Vagina (tissue), 2 donors: ENCODE results near the gene KLHL5. TPM values are rescaled to one million over a fixed set of nuclear protein-coding genes. Genes with fewer than 3 reads are reported as not detected.

Experiments
- DNase-seq, 2 donors: peaks; one replicate each; pipeline ENCODE4 v3.0.0-alpha.2; 2017; ENCODE audit errors: extremely low spot score in 2 of 2
- H3K27ac ChIP-seq: fragments of 200-600 bp; sonication (generic); one replicate; pipeline ENCODE4 v1.5.1; 2019
- H3K27me3 ChIP-seq: fragments of 200-600 bp; sonication (generic); one replicate; pipeline ENCODE4 v1.5.1; 2019
- H3K36me3 ChIP-seq, 2 donors: fragments of 200-600 bp; sonication (generic); one replicate each; pipeline ENCODE4 v1.5.1; 2017 to 2019
- H3K4me1 ChIP-seq: fragments of 200-600 bp; sonication (generic); one replicate; pipeline ENCODE4 v1.5.1; 2019
- H3K4me3 ChIP-seq, 2 donors: fragments of 200-600 bp; sonication (generic); 1 replicate in 1 of 2; 2 replicates in 1 of 2; pipeline ENCODE4 v1.5.1; 2016 to 2019
- H3K9me3 ChIP-seq: fragments of 200-600 bp; sonication (generic); one replicate; pipeline ENCODE4 v1.5.1; 2019
- POLR2A ChIP-seq, 2 donors: fragments of 450-650 bp; IDR thresholded peaks; one replicate each; pipeline ENCODE4 v1.6.1; 2017; ENCODE audit warnings: antibody characterized with exemption in 2 of 2, mild to moderate bottlenecking in 2 of 2, moderate library complexity in 2 of 2
- POLR2AphosphoS5 ChIP-seq, 2 donors: sonication (generic); formaldehyde crosslinking; IDR thresholded peaks; one replicate each; pipeline ENCODE4 v1.9.0; 2017; ENCODE audit warnings: antibody characterized with exemption in 2 of 2, mild to moderate bottlenecking in 2 of 2, low read depth in 1 of 2; ENCODE audit not compliant: insufficient read depth in 1 of 2
- intact Hi-C: fragments of 100-400 bp; cut with DNase I; formaldehyde crosslinking; loops from one replicate; pipeline ENCODE4 v1.15.1; 2023
- total RNA-seq: library from RNA; depleted of rRNA; stranded (reverse); fragments of >200 nt; gene quantifications from one replicate; pipeline ENCODE4 v1.2.3, GENCODE V29; 2016
- TF ChIP-seq, protein P1 (sequence below), 3 experiments: fragments of 450-650 bp in 2 of 3; fragments of 200-600 bp in 1 of 3; sonication (generic) in 1 of 3; IDR thresholded peaks; one replicate each; pipeline ENCODE4 v1.5.1; 2017 to 2019; ENCODE audit warnings: antibody characterized with exemption in 3 of 3, mild to moderate bottlenecking in 2 of 3, moderate library complexity in 2 of 3

KLHL5 gene
- total RNA-seq, 1 donor from 2014 or later = 27.0 TPM

DNA sequence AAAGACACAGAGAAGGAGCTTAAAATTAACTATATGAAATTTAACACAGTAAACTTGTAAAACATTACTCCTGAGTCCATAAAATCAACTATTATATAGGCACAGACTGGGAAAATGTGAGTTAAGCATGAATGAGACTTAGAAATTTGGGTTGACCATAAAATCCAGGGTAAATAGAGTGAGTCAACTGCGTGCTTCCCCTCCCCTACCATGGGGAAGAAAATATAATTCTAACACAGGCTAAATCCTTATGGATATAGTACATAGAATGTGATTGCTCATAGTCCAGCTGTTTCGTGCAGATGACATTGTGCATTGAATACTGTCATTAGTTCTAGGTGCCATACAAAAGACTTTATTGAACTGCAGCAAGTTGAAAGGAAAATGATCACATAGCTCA is 42.2 kb downstream of the KLHL5 start:
- H3K4me3 ChIP-seq = no peak overlapping the region
- intact Hi-C loops = no loop called here
- H3K27ac ChIP-seq = no peak overlapping the region
- peaks cover 0 to 12% of the 10 kb centered on the region in 2 donors for H3K36me3 ChIP-seq
- no peaks in the 10 kb centered on the region for H3K27me3 ChIP-seq
- TF ChIP-seq, protein P1, sequence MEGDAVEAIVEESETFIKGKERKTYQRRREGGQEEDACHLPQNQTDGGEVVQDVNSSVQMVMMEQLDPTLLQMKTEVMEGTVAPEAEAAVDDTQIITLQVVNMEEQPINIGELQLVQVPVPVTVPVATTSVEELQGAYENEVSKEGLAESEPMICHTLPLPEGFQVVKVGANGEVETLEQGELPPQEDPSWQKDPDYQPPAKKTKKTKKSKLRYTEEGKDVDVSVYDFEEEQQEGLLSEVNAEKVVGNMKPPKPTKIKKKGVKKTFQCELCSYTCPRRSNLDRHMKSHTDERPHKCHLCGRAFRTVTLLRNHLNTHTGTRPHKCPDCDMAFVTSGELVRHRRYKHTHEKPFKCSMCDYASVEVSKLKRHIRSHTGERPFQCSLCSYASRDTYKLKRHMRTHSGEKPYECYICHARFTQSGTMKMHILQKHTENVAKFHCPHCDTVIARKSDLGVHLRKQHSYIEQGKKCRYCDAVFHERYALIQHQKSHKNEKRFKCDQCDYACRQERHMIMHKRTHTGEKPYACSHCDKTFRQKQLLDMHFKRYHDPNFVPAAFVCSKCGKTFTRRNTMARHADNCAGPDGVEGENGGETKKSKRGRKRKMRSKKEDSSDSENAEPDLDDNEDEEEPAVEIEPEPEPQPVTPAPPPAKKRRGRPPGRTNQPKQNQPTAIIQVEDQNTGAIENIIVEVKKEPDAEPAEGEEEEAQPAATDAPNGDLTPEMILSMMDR (IDR thresholded peaks at IDR 0.05) = no peak
- no peak for TF ChIP-seq POLR2AphosphoS5 (IDR thresholded peaks at IDR 0.05; ENCODE audit: insufficient read depth in 1 of 2, low read depth in 1 of 2)
- TF ChIP-seq POLR2A (IDR thresholded peaks at IDR 0.05) = no peak
- no peaks in the 10 kb centered on the region for H3K9me3 ChIP-seq
- H3K4me1 ChIP-seq = no peaks in the 10 kb centered on the region
- DNase-seq = no peak

DNA sequence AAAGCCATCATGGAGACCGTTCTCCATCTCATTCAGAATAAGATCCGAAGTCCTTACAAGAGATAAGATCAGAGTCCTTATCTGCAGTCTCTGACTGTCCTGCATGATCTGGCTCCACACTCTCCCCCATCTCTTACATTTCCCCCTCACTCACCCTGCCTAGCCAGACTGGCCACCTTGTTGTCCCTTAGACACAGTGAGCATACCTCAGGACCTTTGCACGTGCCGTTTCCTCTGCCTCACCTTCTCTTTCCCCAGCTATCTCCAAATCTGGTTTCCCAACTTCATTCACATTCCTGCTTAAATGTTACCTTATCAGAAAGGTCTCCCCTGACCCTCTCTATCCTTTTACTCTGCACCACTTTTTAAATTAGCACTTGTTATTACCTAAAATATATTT is 44.0 kb downstream of the KLHL5 start:
- intact Hi-C loops = no loop called here
- Histone ChIP-seq H3K4me3 (no peak overlapping the region), H3K36me3 (peaks cover 0 to 12% of the 10 kb centered on the region in 2 donors), H3K27ac (no peak overlapping the region), H3K4me1 (no peaks in the 10 kb centered on the region), H3K9me3 (no peaks in the 10 kb centered on the region), H3K27me3 (no peaks in the 10 kb centered on the region)
- no peak for TF ChIP-seq POLR2AphosphoS5 (IDR thresholded peaks at IDR 0.05; ENCODE audit: insufficient read depth in 1 of 2, low read depth in 1 of 2)
- no peak for TF ChIP-seq POLR2A (IDR thresholded peaks at IDR 0.05)
- TF ChIP-seq, protein P1 (IDR thresholded peaks at IDR 0.05) = no peak
- DNase-seq = no peak

DNA sequence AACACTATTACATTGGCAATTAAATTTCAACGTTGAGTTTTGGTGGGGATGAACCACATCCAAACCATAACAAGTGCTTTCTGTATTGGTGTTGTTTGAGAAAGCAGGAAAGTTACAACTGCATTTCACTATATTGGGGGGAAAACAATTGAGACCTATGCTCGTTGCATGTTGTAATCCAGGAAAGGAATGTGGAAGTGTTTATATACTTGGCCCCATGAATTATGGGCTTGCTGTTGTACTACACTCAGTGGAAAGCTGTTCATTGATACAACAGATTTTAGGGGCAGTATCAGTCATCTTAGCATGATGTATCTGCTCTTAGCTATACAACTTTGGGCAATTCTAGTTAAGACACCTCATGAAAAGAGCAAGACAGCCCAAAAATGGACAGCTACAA is 52.4 kb downstream of the KLHL5 start:
- Histone ChIP-seq H3K4me3 (no peak overlapping the region), H3K27ac (no peak overlapping the region), H3K36me3 (peaks cover 0 to 5% of the 10 kb centered on the region in 2 donors), H3K27me3 (no peaks in the 10 kb centered on the region), H3K9me3 (no peaks in the 10 kb centered on the region), H3K4me1 (no peaks in the 10 kb centered on the region)
- DNase-seq = no peak
- intact Hi-C loops = no loop called here
- TF ChIP-seq POLR2A (IDR thresholded peaks at IDR 0.05) (no peak), POLR2AphosphoS5 (IDR thresholded peaks at IDR 0.05; ENCODE audit: insufficient read depth in 1 of 2, low read depth in 1 of 2) (no peak)
- TF ChIP-seq, protein P1 (IDR thresholded peaks at IDR 0.05) = no peak

DNA sequence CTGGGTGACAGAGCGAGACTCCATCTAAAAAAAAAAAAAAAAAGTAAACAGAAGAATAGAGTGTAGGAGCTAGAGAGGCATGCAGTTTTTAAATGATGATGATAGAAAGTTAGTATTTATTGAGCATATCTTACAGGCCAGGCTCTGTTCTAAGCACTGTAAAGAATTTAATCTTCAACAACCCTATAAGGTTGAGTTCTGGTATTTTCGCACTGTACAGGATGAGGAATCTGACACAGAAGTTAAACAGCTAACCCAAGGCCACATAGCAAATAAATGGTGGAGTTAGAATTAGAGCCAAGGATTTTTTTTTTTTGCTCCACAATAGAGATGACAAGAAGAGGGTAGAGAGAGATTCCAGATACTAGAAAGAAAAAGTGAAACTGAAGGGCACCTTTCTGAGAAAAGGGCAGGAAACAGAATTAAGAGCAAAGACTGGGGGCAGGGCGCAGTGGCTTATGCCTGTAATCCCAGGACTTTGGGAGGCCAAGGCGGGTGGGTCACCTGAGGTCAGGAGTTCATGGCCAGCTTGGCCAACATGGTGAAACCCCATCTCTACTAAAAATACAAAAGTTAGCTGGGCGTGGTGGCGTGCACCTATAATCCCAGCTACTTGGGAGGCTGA is 56.1 kb downstream of the KLHL5 start:
- no peak overlapping the region for H3K4me3 ChIP-seq
- no peaks in the 10 kb centered on the region for H3K4me1 ChIP-seq
- H3K27ac ChIP-seq = no peak overlapping the region
- no peak for DNase-seq
- no peaks in the 10 kb centered on the region for H3K27me3 ChIP-seq
- peaks cover 0 to 5% of the 10 kb centered on the region in 2 donors for H3K36me3 ChIP-seq
- intact Hi-C loops = no loop called here
- no peaks in the 10 kb centered on the region for H3K9me3 ChIP-seq
- no peak for TF ChIP-seq POLR2A (IDR thresholded peaks at IDR 0.05)
- no peak for TF ChIP-seq POLR2AphosphoS5 (IDR thresholded peaks at IDR 0.05; ENCODE audit: insufficient read depth in 1 of 2, low read depth in 1 of 2)
- TF ChIP-seq, protein P1 (IDR thresholded peaks at IDR 0.05) = no peak

DNA sequence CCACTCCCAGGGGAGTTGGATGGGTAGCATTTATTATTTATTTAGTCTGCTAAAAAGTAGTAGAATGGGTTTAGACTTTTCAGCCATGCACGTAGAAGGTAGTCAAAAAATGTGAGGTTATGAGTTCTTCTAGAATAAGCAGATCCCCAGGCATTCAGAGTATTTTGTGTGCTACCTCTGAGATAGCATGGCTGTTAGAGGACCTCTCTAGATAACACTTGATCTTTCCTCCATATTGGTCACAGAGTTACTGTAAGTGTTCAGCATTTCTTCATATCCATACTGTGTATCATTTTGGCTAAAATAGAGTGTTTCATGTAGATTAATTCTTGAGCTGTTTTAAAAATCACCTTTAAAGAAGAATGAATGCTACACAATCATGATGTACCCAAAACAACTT is 58.4 kb downstream of the KLHL5 start:
- intact Hi-C loops = no loop called here
- Histone ChIP-seq H3K4me1 (no peaks in the 10 kb centered on the region), H3K9me3 (no peaks in the 10 kb centered on the region), H3K27me3 (no peaks in the 10 kb centered on the region), H3K4me3 (no peak overlapping the region), H3K27ac (no peak overlapping the region), H3K36me3 (peaks cover 0 to 5% of the 10 kb centered on the region in 2 donors)
- DNase-seq = no peak
- TF ChIP-seq POLR2A (IDR thresholded peaks at IDR 0.05) = no peak
- no peak for TF ChIP-seq POLR2AphosphoS5 (IDR thresholded peaks at IDR 0.05; ENCODE audit: insufficient read depth in 1 of 2, low read depth in 1 of 2)
- TF ChIP-seq, protein P1 (IDR thresholded peaks at IDR 0.05) = no peak
